ENCODE results near the gene SMYD3.

SMYD3 gene

DNA sequence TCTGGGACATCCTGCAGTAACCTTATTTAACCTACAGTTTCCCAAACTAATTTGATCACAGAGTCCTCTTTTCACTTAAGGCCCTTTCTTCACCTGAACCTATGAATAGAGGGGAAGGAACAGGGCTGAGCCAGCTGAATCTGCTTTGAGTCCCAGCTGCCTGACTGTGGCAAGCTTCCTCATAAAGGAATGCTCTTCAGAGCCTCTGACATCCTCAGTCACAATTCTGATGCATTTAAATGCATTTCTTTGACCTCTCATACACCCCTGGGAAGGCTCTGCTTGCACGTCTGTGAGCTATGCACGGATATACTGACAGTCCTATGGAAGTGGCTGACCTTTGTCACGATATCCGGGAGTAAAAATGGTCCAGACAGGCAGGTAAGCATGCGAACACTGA lies 673.1 kb downstream of the SMYD3 start:
- H3K36me3 ChIP-seq (ENCODE audit: control insufficient read depth in 2 of 2, insufficient read depth in 1 of 2, low read length in 2 of 2): no peaks in the 10 kb centered on the region
- H3K27ac ChIP-seq (ENCODE audit: extremely low read depth, low read depth, low read length): no peak overlapping the region
- no peak overlapping the region for H3K4me3 ChIP-seq (ENCODE audit: low read depth, low read length)
- H3K4me1 ChIP-seq (ENCODE audit: control insufficient read depth, insufficient read depth, low read length): no peaks in the 10 kb centered on the region
- CTCF ChIA-PET: no interaction called here
- TF ChIP-seq PRDM6 (tag by site-specific recombination; IDR thresholded peaks at IDR 0.05): no peak
- H3K9me3 ChIP-seq (ENCODE audit: control insufficient read depth, insufficient read depth, low read depth, low read length): no peaks in the 10 kb centered on the region
- POLR2A ChIA-PET: no interaction called here

- CTCF ChIA-PET: interaction anchor here (0.6 kb wide), 1 partner anchor 30 kb away, joined by 3 read pairs; no protein-coding TSS in a partner anchor
- H3K4me1 ChIP-seq (ENCODE audit: control insufficient read depth, insufficient read depth, low read length): no peaks in the 10 kb centered on the region
- no peaks in the 10 kb centered on the region for H3K36me3 ChIP-seq (ENCODE audit: control insufficient read depth in 2 of 2, insufficient read depth in 1 of 2, low read length in 2 of 2)
- no peak overlapping the region for H3K4me3 ChIP-seq (ENCODE audit: low read depth, low read length)
- TF ChIP-seq ZNF513 (tag by site-specific recombination; IDR thresholded peaks at IDR 0.05) (no peak), SETDB1 (IDR thresholded peaks at IDR 0.05; ENCODE audit: insufficient read length, low read length) (no peak), ATF2 (tag by site-specific recombination; IDR thresholded peaks at IDR 0.05; ENCODE audit: low read depth) (no peak), ZBTB44 (tag by site-specific recombination; IDR thresholded peaks at IDR 0.05) (no peak), ZNF24 (tag by site-specific recombination; IDR thresholded peaks at IDR 0.05) (no peak), ZNF157 (tag by site-specific recombination; IDR thresholded peaks at IDR 0.05) (no peak), ZNF239 (tag by site-specific recombination; IDR thresholded peaks at IDR 0.05) (no peak), ZNF660 (tag by site-specific recombination; IDR thresholded peaks at IDR 0.05) (no peak), ZNF404 (tag by site-specific recombination; IDR thresholded peaks at IDR 0.05) (no peak), MYNN (tag by site-specific recombination; IDR thresholded peaks at IDR 0.05; ENCODE audit: borderline replicate concordance) (no peak), ZEB2 (tag by site-specific recombination; IDR thresholded peaks at IDR 0.05) (no peak), ZFP41 (tag by site-specific recombination; IDR thresholded peaks at IDR 0.05; ENCODE audit: borderline replicate concordance) (no peak), ZFP3 (tag by site-specific recombination; IDR thresholded peaks at IDR 0.05; ENCODE audit: low read depth) (no peak), ZNF202 (tag by site-specific recombination; IDR thresholded peaks at IDR 0.05; ENCODE audit: borderline replicate concordance) (no peak)
- TF ChIP-seq, protein P1, sequence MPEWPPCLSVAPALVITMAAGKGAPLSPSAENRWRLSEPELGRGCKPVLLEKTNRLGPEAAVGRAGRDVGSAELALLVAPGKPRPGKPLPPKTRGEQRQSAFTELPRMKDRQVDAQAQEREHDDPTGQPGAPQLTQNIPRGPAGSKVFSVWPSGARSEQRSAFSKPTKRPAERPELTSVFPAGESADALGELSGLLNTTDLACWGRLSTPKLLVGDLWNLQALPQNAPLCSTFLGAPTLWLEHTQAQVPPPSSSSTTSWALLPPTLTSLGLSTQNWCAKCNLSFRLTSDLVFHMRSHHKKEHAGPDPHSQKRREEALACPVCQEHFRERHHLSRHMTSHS (tag by site-specific recombination; IDR thresholded peaks at IDR 0.05): no peak
- TF ChIP-seq, protein P2, sequence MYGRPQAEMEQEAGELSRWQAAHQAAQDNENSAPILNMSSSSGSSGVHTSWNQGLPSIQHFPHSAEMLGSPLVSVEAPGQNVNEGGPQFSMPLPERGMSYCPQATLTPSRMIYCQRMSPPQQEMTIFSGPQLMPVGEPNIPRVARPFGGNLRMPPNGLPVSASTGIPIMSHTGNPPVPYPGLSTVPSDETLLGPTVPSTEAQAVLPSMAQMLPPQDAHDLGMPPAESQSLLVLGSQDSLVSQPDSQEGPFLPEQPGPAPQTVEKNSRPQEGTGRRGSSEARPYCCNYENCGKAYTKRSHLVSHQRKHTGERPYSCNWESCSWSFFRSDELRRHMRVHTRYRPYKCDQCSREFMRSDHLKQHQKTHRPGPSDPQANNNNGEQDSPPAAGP (tag by site-specific recombination; IDR thresholded peaks at IDR 0.05): no peak
- TF ChIP-seq, protein P3, sequence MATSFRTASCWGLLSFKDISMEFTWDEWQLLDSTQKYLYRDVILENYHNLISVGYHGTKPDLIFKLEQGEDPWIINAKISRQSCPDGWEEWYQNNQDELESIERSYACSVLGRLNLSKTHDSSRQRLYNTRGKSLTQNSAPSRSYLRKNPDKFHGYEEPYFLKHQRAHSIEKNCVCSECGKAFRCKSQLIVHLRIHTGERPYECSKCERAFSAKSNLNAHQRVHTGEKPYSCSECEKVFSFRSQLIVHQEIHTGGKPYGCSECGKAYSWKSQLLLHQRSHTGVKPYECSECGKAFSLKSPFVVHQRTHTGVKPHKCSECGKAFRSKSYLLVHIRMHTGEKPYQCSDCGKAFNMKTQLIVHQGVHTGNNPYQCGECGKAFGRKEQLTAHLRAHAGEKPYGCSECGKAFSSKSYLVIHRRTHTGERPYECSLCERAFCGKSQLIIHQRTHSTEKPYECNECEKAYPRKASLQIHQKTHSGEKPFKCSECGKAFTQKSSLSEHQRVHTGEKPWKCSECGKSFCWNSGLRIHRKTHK (tag by site-specific recombination; IDR thresholded peaks at IDR 0.05): no peak
- POLR2A ChIA-PET: no interaction called here
- no peak overlapping the region for H3K27ac ChIP-seq (ENCODE audit: extremely low read depth, low read depth, low read length)
- no peaks in the 10 kb centered on the region for H3K9me3 ChIP-seq (ENCODE audit: control insufficient read depth, insufficient read depth, low read depth, low read length)
Observed at GRCh38 chr1:245832771-245833527, 674.1 kb downstream of the SMYD3 start.
